ENCODE data around the gene GPR153.

The GPR153 gene

DNA sequence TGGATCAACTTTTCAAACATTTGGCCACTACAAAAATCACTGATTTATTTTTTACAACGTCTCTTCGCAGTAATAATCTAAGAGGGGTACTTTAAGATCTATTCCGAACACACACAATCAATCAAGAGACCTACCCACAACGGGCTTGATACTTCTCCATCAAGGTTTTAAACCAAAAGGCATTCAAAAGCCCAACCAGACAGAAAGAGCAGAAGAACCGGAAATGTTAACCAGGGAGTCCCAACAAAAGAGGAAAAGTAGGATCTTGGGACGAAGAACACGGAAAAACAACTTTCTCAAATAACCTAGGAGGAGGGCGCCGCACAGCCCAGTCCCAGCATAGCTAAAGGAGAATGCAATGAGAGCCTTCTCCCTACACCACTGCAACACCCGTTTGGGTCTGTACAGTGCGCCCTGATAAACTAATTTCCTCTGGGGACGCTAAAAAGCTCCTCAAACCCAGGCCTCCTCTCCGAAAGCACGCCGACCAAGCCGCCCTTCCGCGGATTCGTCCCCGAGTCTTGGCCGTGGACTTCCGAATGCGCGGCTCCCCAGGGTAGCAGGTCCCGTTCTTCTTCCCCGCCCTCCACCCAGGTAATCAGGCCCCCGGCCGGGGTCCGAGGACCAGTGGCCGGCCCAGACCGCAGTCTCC, 62.1 kb downstream of the GPR153 start:
- DNase-seq, result no peak

DNA sequence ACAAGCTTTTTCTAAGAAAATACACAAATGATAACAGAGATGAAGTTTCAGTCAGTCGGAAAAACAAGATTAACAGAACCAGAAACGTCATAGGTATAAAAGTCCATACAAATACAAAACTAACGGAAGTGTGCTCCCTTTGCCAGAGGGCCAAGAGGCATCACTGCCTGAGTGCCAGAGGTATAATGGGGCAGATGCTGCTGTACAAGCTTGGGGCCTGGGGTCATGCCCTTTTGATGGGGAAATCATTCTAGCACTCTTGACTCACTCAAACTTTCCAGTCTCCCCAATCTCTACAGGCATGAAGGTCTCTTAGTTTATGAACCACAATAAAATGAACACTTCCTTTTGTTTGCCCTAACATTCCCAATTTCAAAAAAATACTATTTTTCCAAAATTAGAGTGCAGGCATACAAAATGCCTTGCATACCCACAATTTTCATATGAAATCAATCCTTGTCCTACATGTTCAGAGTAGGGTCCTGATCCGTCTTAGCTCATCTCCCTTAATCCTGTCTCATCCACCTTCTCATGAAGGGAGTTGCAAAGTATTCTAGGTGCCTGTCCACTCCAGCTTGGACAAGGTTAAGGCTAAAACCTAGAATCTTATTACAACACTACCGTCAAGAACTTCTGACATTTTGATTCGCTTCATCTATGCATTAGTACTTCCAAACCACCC, 63.0 kb downstream of the GPR153 start:
- DNase-seq, result no peak
